GM18505 (cell line): Measurements from ENCODE around the gene NRSN1.

ENCODE experiments used
- ATAC-seq: cut with Tn5 transposase; IDR thresholded peaks from one replicate; pipeline ENCODE4 v1.9.1; 2021; ENCODE audit not compliant: unreplicated experiment
- POLR2A ChIP-seq: IDR thresholded peaks from 4 replicates; pipeline ENCODE4 v1.6.1; 2011; ENCODE audit warnings: borderline replicate concordance; ENCODE audit not compliant: insufficient read depth, insufficient read length; ENCODE audit errors: extremely low read depth

NRSN1 gene

DNA sequence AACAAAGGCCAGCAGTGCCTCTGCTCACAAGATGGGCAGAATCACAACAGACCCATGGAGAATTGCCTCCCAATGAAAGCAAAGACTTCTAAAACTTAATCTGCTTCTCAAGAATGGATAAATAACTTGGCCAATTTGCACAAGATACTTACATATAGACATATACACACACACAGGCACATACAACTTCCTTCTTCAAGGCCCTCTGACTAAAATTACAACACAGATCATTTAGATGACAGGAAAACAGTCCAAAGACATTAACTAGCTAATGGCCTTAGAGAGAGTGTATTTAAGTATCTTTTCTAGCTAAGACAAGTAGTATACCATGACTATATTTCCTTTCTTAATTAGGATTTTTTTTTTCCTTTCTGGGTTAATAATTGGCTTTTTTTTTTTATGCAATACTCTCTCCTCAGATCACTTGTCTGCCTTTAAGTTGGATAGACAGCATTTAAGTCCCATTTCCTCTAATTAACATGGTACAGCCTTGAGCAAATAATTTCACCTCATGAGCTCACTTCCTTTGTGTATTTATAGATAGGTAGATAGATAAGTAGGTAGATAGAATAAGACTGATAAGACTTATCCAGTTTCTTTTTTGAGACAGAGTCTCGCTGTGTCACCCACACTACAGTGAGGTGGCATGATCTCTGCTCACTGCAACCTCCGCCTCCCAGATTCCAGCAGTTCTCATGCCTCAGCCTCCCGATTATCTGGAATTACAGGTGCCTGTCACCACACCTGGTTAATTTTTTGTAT is 70.0 kb downstream of the NRSN1 start:
- ATAC-seq: no peak

More for the DNA sequence above, 70.0 kb downstream of the NRSN1 start:
- no peak for TF ChIP-seq POLR2A
